LNCAP (cell line): ENCODE data around the gene DNAH5.

Source experiments
- CTCF ChIP-seq: fragments of 450-650 bp; IDR thresholded peaks from 2 replicates; pipeline ENCODE4 v1.5.1; 2017; ENCODE audit warnings: mild to moderate bottlenecking

Gene DNAH5

DNA sequence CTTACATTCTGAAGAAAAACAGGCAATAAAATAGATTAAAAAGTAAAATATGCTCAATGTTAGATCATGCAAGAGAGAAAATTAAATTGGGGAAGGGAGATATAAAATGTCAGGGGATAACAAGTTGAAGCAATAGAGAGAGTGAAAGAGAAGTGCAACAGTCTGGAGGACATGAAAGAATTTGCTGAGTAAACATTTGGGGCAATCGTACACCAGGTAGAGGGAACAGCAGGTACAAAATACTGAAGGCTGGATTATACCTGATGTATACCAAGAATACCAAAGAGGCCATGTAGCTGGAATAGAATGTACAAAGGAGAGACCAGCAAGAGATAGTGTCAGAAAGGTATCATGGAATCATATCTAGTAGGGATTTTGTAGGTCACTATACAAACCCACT lies 300.8 kb downstream of the DNAH5 start:
- no peak for TF ChIP-seq CTCF

GRCh38 chr5:13643196-13643595 lies 301.3 kb downstream of the DNAH5 start:
- no peak for TF ChIP-seq CTCF
